OCI-LY7 (cell line): Measurements from ENCODE around the gene CERCAM.

Experiments used
- CTCF ChIP-seq: fragments of 200-600 bp; sonication (generic); conservative IDR thresholded peaks from 2 replicates; pipeline ENCODE4 v1.5.1; 2014; ENCODE audit warnings: mild to moderate bottlenecking, antibody characterized with exemption, low read length, moderate library complexity, mixed read lengths
- EZH2phosphoT487 ChIP-seq: fragments of 200-600 bp; sonication (generic); IDR thresholded peaks from 2 replicates; pipeline ENCODE4 v1.6.1; 2018; ENCODE audit warnings: low read depth, borderline replicate concordance, mild to moderate bottlenecking, mixed run types, antibody characterized with exemption, low read length, moderate library complexity, mixed read lengths

DNA sequence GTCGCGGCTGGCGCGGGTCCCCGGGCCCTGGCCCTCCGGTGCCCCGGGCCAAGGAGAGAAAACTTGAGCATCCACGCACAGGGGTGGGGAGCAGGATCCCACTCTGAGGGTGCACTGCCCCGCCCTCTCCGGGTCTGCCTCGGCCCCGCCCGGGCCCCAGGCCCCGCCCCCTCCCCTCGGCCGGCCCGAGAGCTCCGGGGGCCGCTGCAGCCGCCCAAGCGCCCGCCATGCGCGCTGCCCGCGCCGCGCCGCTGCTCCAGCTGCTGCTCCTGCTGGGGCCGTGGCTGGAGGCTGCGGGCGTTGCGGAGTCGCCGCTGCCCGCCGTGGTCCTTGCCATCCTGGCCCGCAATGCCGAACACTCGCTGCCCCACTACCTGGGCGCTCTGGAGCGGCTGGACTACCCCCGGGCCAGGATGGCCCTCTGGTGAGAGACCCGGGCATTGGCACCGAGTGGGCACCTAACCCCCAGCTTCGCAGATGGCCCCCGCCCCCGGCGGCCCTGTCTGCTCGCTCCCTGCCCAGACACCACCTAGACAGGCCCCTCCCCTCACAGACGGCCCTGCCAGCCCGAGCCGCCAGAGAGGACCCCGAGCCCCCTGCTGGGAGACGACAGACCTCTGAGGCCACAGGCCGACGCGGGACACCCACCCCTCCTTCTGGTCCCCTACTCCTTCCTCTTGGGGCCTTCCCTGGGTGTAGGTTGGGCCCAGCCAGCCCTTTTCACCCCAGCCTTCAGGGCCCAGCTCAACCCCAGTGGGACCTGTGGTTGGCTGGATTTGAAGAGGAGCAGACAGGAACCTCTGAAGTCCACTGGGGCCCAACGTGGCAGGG is at the start of gene CERCAM:
- no peak for TF ChIP-seq EZH2phosphoT487
- no peak for TF ChIP-seq CTCF
